B cell (primary cell): ENCODE data around the gene FLRT1. TPM values are rescaled to one million over a fixed set of nuclear protein-coding genes. Genes with fewer than 3 reads are reported as not detected.

Experiments
- ATAC-seq: fragments of 200-7000 bp; cut with Tn5 transposase; one replicate; pipeline ENCODE4 v1.10.0; 2021; ENCODE audit warnings: low read depth, mild to moderate bottlenecking, moderate number of reproducible peaks, moderate library complexity
- CTCF ChIA-PET: fragments of 350-600 bp; sonication (Branson Sonifier 250); formaldehyde crosslinking; loops from one replicate; lab custom pipeline; 2021; ENCODE audit warnings: antibody characterized with exemption, inconsistent platforms; lab: Charles Lee
- POLR2A ChIA-PET: fragments of 350-600 bp; sonication (Branson Sonifier 250); formaldehyde crosslinking; loops from one replicate; lab custom pipeline; 2021; ENCODE audit warnings: antibody characterized with exemption; lab: Charles Lee
- DNase-seq: peaks from one replicate; pipeline ENCODE4 v3.0.0; 2013
- H2AFZ ChIP-seq: 2 replicates; pipeline ENCODE4 v1.6.1; 2012; ENCODE audit warnings: mild to moderate bottlenecking, low read depth, low read length; ENCODE audit not compliant: insufficient read depth, poor library complexity, severe bottlenecking
- H3K27ac ChIP-seq, 2 donors: 1 replicate in 1 of 2; 2 replicates in 1 of 2; pipeline ENCODE4 v1.5.1; 2012 to 2013; ENCODE audit warnings: low read length in 2 of 2, mild to moderate bottlenecking in 2 of 2, moderate library complexity in 1 of 2
- H3K27me3 ChIP-seq, 4 experiments: fragments of 200-600 bp in 1 of 4; sonication (generic) in 1 of 4; replicated peaks in 1 of 4; 1 replicate in 2 of 4; 2 replicates in 2 of 4; pipeline versions ENCODE4 v1.6.1 to v1.7.0; 2013 to 2016; ENCODE audit warnings: low read length in 3 of 4, mild to moderate bottlenecking in 2 of 4, mixed read lengths in 1 of 4, moderate library complexity in 1 of 4; ENCODE audit not compliant: insufficient read depth in 4 of 4, control insufficient read depth in 3 of 4; ENCODE audit errors: control extremely low read depth in 1 of 4
- H3K36me3 ChIP-seq, 2 experiments: replicated peaks in 1 of 2; 1 replicate in 1 of 2; 2 replicates in 1 of 2; pipeline versions ENCODE4 v1.6.1 to v1.7.1; 2013; ENCODE audit warnings: low read length in 1 of 2; ENCODE audit not compliant: insufficient read depth in 2 of 2, control insufficient read depth in 1 of 2; ENCODE audit errors: control extremely low read depth in 1 of 2, extremely low read depth in 1 of 2
- H3K4me1 ChIP-seq, 2 donors: fragments of 200-600 bp in 1 of 2; sonication (generic) in 1 of 2; 1 replicate in 1 of 2; 2 replicates in 1 of 2; pipeline versions ENCODE4 v1.5.1 to v1.6.1; 2013 to 2017; ENCODE audit warnings: low read length in 2 of 2; ENCODE audit not compliant: control insufficient read depth in 2 of 2, insufficient read depth in 2 of 2
- H3K4me2 ChIP-seq: replicated peaks from 2 replicates; pipeline ENCODE3; 2012; ENCODE audit warnings: mild to moderate bottlenecking, low read depth, low read length; ENCODE audit not compliant: poor library complexity, severe bottlenecking
- H3K4me3 ChIP-seq, 5 experiments: fragments of 200-600 bp in 1 of 5; sonication (generic) in 1 of 5; 1 replicate in 3 of 5; 2 replicates in 2 of 5; pipeline versions ENCODE4 v1.5.1 to v1.7.0; 2011 to 2016; ENCODE audit warnings: low read length in 4 of 5, mild to moderate bottlenecking in 4 of 5, low read depth in 2 of 5, control low read depth in 1 of 5, moderate library complexity in 1 of 5; ENCODE audit not compliant: insufficient read depth in 1 of 5; ENCODE audit errors: control extremely low read depth in 1 of 5, extremely low read depth in 1 of 5
- H3K79me2 ChIP-seq: fragments of 200-600 bp; sonication (generic); one replicate; pipeline ENCODE4 v1.6.0; 2016; ENCODE audit warnings: low read length; ENCODE audit not compliant: control insufficient read depth, insufficient read depth
- H3K9ac ChIP-seq: fragments of 200-600 bp; sonication (generic); 2 replicates; pipeline ENCODE4 v1.6.1; 2017; ENCODE audit warnings: mild to moderate bottlenecking, low read length, moderate library complexity
- H3K9me3 ChIP-seq, 3 donors: one replicate each; pipeline versions ENCODE4 v1.6.1 to v1.7.1; 2013; ENCODE audit warnings: low read length in 2 of 3; ENCODE audit not compliant: control insufficient read depth in 2 of 3, insufficient read depth in 1 of 3; ENCODE audit errors: control extremely low read depth in 1 of 3
- H4K20me1 ChIP-seq: 2 replicates; pipeline ENCODE4 v1.6.0; 2012; ENCODE audit warnings: mild to moderate bottlenecking, low read length; ENCODE audit not compliant: insufficient read depth, control insufficient read depth, poor library complexity, severe bottlenecking
- H3K27ac Mint-ChIP-seq: one replicate; pipeline ENCODE4 v1.8.0; 2021; ENCODE audit warnings: mixed read lengths
- H3K27me3 Mint-ChIP-seq: one replicate; pipeline ENCODE4 v1.8.0; 2021; ENCODE audit warnings: mixed read lengths
- H3K4me1 Mint-ChIP-seq: one replicate; pipeline ENCODE4 v1.8.0; 2021; ENCODE audit warnings: mixed read lengths
- H3K4me3 Mint-ChIP-seq: one replicate; pipeline ENCODE4 v1.8.0; 2021; ENCODE audit warnings: mixed read lengths
- H3K9me3 Mint-ChIP-seq: one replicate; pipeline ENCODE4 v1.8.0; 2022; ENCODE audit warnings: mixed read lengths; ENCODE audit not compliant: insufficient read depth
- CTCF ChIP-seq: fragments of 200-600 bp; IDR thresholded peaks from one replicate; pipeline ENCODE4 v1.8.0; 2022; ENCODE audit warnings: antibody characterized with exemption, mild to moderate bottlenecking
- EZH2 ChIP-seq: IDR thresholded peaks from 2 replicates; pipeline ENCODE4 v1.6.1; 2012; ENCODE audit warnings: borderline replicate concordance, low read depth, mild to moderate bottlenecking, moderate library complexity, low read length; ENCODE audit not compliant: insufficient read depth, poor library complexity, severe bottlenecking
- WGBS: methylation state at CpG from one replicate; pipeline ENCODE4 v1.1.5; 2013; ENCODE audit warnings: missing lambda C conversion rate; ENCODE audit not compliant: insufficient coverage; 5-methylcytosine and 5-hydroxymethylcytosine counted together
- intact Hi-C: fragments of 100-400 bp; cut with micrococcal nuclease; formaldehyde crosslinking; loops from one replicate; pipeline ENCODE4 v1.10.0; 2022
- polyA plus RNA-seq: library from polyadenylated mRNA; depleted of rRNA; stranded (reverse); fragments of >200 nt; gene quantifications from 2 replicates; pipeline ENCODE4 v1.2.3, GENCODE V29; 2012
- total RNA-seq, 2 donors: library from RNA; stranded (reverse); fragments of 120-200 nt in 1 of 2; gene quantifications; 1 replicate in 1 of 2; 2 replicates in 1 of 2; pipeline versions ENCODE4 v1.2.3 to v1.2.4, GENCODE V29; 2013 to 2022

Gene FLRT1
- total and polyA plus RNA-seq, 2 donors (not counting 1 experiment from before 2014, with no cell fraction given): not detected

GRCh38 chr11:64063777-64064176 is 28.0 kb downstream of the FLRT1 start:
- H3K27ac Mint-ChIP-seq: no peak overlapping the region
- intact Hi-C loops: no loop called here
- H3K36me3 ChIP-seq: no peaks in the 10 kb centered on the region
- H3K9me3 ChIP-seq: peaks cover 0 to 4% (median 0%) of the 10 kb centered on the region in 3 donors
- ChIA-PET POLR2A (no interaction called here), CTCF (no interaction called here)
- peaks cover 11% of the 10 kb centered on the region for H3K4me1 Mint-ChIP-seq
- TF ChIP-seq CTCF (no peak), EZH2 (no peak)
- no peak for ATAC-seq
- WGBS: 95% methylated on average over 8 of the region's 13 CpGs
- H3K27ac ChIP-seq: no peak overlapping the region
- peaks cover 13 to 14% of the 10 kb centered on the region in 2 donors for H3K4me1 ChIP-seq
- H3K9ac ChIP-seq: no peak overlapping the region
- no peaks in the 10 kb centered on the region for H3K79me2 ChIP-seq
- H3K4me3 Mint-ChIP-seq: no peak overlapping the region
- no peak for DNase-seq
- H3K4me2 ChIP-seq: no peak overlapping the region
- no peak overlapping the region for H2AFZ ChIP-seq
- H3K27me3 Mint-ChIP-seq: peaks cover 20% of the 10 kb centered on the region
- H3K4me3 ChIP-seq: no peak overlapping the region
- no peaks in the 10 kb centered on the region for H3K9me3 Mint-ChIP-seq
- no peaks in the 10 kb centered on the region for H4K20me1 ChIP-seq
- peaks cover 0 to 28% (median 11%) of the 10 kb centered on the region in 4 experiments for H3K27me3 ChIP-seq

GRCh38 chr11:64064374-64065140 is 28.8 kb downstream of the FLRT1 start:
- no peaks in the 10 kb centered on the region for H3K36me3 ChIP-seq
- Mint-ChIP-seq H3K27me3 (peaks cover 20% of the 10 kb centered on the region), H3K4me1 (peaks cover 11% of the 10 kb centered on the region), H3K27ac (no peak overlapping the region), H3K9me3 (no peaks in the 10 kb centered on the region), H3K4me3 (no peak overlapping the region)
- no peak overlapping the region for H3K4me3 ChIP-seq
- H3K27me3 ChIP-seq: peaks cover 0 to 22% (median 11%) of the 10 kb centered on the region in 4 experiments
- WGBS: 94% methylated on average over 17 of the region's 17 CpGs
- POLR2A ChIA-PET: no interaction called here
- no peak for TF ChIP-seq EZH2
- no peak for TF ChIP-seq CTCF
- no peaks in the 10 kb centered on the region for H4K20me1 ChIP-seq
- CTCF ChIA-PET: no interaction called here
- H3K27ac ChIP-seq: no peak overlapping the region
- no peak overlapping the region for H3K4me2 ChIP-seq
- peaks cover 13 to 14% of the 10 kb centered on the region in 2 donors for H3K4me1 ChIP-seq
- ATAC-seq: no peak
- DNase-seq: no peak
- no peak overlapping the region for H3K9ac ChIP-seq
- no peaks in the 10 kb centered on the region for H3K79me2 ChIP-seq
- no peak overlapping the region for H2AFZ ChIP-seq
- intact Hi-C loops: no loop called here
- peaks cover 0 to 4% (median 0%) of the 10 kb centered on the region in 3 donors for H3K9me3 ChIP-seq
